NK-92 treated with Interleukin-12 subunit alpha and Interleukin-12 subunit beta, amount 100 ng/mL, for 24 hours (cell line): ENCODE results near the gene GTF2A1.
"Not testable (repeated sequence)": the region's sequence is repeated elsewhere in the genome, so short reads cannot be mapped to it uniquely, and the experiment has no call there.

Experiments
- DNase-seq: peaks from one replicate; lab custom pipeline; 2025; lab: John Stamatoyannopoulos, UW

GTF2A1 gene

DNA sequence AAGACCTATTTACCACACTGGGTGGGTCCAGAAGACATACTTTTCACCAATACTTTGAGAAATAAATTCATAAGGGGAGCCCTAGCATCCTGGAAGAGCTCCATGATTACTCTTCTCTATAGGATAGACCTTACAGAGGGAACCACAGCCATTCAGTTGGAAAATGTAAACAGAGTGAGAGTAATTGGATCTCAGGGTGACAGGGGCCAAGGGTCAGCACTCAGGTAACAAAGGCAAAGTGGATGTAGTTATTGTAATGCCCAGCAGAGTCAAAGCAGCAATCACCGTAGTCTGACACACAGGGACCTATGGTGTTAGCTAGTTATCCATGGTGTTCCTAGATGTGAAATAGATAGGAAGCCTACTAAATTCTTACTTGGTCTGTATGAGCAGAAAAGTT lies 10.8 kb upstream of the GTF2A1 start:
- DNase-seq = no peak

DNA sequence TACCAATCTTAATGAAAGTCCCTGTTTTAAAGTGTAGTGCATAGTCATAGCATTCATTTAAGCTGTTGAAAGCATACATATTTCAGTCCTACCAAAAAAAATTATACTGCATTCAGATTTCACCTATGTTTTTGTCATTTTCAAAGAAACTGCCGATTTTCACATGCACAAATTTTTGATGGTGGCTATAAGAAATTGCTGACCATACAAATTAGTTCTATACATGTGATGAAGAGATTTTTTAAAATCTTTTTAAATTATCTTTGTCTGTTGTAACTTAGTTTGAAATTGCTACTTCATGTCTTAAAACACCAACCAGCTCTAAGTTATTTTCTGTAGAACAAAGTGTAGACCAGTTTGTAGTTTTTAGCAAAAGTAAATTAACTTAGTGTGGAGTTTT lies 3.5 kb upstream of the GTF2A1 start:
- DNase-seq = no peak

DNA sequence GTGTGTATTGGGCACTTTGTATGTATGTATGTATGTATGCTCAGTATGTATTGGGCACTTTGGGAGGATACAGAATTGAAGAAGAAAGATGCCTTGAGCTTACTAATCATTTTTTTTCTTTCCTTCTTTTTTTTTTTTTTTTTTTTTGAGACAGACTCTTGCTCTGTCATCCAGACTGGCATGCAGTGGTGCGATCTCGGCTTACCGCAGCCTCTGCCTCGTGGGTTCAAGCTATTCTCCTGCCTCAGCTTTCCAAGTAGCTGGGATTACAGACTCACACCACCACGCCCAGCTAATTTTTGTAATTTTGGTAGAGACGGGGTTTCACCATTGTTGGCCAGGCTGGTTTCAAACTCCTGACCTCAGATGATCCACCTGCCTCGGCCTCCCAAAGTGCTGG lies 3.0 kb upstream of the GTF2A1 start:
- DNase-seq = not testable (repeated sequence)

DNA sequence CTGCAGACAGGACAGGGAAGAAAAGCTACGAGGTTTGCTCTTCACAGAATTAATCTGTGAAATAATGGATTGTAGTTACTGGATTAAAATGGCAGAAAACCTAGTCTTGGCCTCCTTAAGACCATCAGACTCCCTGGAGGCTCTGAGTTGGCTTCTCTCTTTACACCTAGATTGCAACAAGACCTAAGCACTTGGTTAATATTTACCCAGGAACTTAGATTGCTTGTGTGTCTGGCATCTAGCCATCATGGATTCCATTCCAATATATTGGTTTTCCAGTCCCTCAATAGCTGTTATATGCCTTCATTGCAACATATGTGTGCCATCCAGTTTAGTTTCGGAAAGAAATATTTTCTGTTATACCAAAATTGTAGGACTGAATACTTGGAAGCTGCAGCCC lies 1.9 kb upstream of the GTF2A1 start:
- DNase-seq = no peak

DNA sequence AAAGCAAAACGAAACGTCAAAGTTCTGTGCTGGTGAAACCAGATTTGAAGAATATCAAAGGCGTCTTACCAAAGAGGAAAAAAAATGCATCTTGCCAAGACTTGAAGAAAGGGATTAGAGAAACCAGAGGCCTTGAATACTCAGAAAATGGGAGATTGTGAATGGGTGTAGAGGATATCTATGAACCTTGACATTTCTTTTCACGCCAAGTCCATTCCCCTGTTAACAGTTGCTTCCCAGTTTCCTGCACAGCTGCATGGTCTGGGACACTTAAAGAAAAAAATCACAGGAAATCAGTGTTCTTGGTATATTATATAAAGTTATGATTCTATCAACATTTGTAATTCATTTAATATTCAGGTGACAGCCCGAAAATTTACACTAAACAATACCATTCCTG lies 1.4 kb upstream of the GTF2A1 start:
- DNase-seq = no peak

DNA sequence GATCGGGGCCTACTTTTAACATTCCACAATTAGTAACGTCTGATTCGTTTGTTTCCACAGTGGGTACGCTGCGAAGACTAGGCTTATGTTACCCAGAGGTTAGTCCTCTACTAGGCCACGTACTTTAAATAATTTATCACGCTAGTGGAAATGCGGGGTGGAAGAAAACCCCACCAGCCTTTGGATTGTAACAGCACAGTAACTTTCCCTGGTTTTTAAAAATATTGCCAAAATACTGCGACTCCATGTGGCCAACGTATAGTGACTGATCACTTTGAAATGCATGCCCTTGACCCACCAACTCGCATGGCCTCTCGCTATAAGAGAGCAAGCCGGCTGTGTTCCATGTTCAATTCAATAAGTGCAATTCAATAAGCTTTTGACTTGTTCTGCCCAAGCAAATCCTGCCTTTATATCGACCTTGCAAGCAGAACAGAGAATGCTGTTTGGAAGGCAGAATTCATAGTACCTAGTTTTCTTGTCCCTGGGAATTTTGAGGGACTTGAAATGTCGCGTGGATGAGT lies 882 bp upstream of the GTF2A1 start:
- no peak for DNase-seq

DNA sequence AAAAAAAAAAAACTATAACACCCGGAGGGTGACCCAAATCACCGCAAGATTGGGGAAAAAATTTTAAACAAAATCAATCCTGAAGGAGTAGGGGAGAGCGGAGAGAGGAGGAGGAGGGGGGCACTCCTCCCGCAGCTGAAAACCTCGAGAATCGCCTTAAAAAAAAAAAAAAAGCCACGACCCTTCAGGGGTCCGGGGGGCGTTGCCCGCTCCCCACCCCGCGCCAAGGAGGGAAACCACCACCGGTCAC lies 254 bp downstream of the GTF2A1 start:
- DNase-seq = no peak

DNA sequence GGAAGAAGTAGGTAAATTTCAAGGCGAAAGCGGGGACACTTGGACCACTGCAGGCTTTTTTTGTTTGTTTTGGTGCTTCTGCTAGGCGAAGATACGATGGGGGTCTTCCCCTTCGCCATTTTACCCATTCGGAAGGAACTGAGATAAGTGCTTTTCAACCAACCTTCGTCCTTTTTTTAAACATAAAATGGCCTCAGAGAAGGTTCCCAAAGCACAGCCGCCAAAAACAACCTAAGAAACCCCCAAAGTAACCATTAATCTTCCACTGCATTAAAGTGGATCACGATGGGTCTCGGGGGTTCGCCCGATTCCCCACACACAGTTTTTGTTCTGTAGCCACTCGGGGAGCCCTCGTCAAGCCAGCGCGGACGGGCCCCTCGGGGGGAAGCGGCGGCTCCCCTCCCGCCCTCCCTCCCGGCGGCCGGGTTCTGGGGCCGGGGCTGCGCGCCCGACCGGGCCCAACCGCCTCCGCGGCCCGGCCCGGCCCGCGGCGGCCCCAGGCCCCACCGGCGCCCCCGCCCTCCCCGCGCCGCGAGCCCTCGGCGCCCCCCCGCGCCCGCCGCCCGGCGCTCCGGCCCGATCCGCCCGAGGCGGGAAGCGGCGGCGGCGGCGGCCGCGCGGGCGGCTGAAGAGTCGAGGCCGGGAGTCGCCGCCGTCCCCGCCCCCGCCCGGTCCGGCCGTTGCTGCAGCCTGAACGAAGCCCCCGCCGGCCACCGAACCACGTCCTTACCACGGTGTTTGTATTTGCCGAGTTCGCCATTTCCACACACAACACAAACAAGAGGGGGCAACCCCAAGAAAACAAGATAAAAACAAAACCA lies 790 bp downstream of the GTF2A1 start:
- peak; percentile 29 for DNase-seq

DNA sequence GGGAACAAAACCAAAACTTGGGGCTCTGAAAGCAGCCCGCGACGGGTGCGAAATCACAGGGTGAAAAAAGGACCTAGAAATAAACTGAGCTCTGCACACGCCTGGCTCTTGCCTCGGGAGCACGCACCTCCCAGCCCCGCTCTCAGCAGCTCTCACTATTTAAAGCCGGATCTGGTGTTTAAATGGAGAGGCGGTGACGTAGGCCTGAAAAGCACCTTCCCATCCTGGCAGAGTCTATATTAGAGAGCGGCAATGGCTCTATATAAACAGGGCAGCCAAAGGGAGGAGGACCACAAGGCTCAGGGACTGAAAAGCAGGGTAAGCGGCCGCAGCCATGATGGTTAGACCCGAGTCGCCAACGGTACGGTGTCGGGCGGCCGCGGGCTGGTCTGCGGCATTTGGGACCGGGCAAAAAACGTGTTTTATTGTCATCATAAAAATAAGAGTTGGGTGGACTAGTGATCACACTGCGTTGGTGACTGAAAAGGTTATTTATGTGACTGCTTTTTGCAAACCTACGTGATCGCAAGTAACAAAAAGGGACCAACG lies 1.5 kb downstream of the GTF2A1 start:
- peak; percentile 79 for DNase-seq

DNA sequence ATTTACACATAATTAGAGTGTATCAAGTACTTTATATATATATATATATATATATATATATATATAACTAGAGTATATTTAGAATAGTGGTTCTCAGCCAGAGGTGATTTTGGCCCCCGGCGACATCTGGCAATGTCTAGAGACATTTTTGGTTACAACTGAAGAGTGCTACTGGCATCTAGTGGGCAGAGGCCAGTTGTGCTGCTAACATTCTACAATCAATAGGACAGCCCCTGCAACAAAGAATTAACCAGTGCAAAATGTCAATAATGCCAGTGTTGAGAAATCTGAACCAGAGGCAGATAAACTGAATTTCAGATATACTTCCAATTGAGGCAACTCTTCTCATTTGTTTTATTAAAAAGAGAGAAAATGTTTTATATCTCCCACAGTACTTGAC lies 8.9 kb downstream of the GTF2A1 start:
- DNase-seq = no peak

DNA sequence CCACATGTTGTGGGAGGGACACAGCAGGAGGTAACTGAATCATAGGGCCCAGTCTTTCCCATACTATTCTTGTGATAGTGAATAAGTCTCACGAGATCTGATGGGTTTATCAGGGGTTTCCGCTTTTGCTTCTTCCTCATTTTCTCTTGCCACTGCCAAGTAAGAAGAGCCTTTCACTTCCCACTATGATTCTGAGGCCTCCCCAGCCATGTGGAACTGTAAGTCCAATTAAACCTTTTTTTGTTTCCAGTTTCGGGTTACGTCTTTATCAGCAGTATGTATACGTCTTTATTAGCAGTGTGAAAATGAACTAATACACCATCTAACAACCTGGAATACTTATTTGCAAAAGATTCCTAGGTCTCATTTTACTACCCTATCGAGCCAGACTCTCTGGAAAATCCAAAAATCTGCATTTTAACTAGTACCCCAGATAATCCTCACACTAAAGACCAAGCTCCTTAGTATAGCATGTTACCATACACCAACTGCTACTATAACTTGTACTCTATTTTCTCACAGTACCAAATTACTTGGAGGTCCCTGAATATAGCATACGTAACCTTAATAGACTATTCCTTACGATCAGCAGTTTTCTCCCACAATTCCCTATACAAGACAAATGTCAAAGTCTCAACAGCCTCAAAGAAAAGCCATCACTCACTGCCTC lies 11.5 kb downstream of the GTF2A1 start:
- no peak for DNase-seq

DNA sequence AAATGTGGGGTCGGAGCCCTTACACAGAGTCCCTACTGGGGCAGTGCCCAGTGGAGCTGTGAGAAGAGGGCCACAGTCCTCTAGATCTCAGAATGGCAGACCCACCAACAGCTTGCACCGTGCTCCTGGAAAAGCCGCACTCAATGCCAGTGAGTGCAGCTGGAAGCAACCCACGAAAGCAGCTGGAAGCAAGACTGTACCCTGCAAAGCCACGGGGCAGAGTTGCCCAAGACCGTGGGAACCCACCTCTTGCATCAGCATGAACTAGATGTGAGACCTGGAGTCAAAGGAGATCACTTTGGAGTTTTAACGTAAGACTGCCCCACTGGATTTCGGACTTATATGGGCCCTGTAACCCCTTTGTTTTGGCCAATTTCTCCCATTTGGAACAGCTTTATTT lies 12.3 kb downstream of the GTF2A1 start:
- no peak for DNase-seq

DNA sequence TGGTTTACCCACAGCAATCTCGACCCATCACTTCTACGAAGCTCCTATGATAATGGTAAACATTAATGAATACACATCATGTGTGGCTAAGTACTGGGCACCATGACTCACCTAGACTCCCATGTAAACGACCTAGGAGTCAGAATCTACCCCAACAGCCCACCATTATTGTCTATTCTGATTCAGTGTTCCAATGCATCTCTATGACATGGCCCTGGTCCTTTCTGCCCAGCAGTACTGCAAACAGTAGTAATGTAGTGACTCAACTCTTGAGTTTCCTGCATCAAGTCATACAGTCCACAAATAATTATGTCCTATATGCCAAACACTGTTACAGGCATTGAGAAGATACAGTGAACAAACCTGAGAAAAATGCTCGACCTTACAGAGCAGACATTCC lies 14.6 kb downstream of the GTF2A1 start:
- DNase-seq = no peak

DNA sequence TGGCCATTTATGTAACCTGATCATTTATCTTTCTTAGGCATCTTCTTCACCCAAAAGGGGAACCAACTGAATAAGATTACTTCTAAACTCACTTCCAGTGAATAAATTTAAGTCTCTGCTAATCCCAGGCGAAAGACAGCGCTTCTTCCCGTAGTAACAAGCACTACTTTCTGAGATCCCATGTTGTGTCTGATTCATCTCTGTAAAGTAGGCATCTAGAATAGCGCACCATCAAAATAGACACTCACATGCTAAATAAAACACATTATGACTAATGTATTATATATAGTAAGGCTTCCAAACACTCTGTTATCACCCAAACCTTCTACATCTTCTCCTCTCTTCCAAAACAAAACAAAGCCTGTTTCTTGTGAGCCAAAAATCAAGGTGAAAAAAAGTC lies 15.1 kb downstream of the GTF2A1 start:
- no peak for DNase-seq

DNA sequence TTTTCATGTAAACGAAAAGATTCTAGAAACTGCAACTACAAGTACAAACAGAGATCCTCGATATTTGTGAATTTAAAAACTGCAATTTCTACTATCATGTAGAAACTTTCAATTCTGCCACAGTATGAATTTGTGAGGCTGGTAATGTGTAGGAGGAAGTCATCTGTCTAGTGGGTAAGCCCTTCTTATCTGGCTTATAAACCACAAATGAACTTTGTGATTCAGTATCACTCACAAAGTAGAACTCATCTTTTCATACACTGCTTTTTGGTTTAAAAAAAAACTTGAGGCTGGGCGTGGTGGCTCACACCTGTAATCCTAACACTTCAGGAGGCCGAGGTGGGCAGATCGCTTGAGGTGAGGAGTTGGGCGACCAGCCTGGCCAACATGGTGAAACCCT lies 20.7 kb downstream of the GTF2A1 start:
- DNase-seq = no peak

DNA sequence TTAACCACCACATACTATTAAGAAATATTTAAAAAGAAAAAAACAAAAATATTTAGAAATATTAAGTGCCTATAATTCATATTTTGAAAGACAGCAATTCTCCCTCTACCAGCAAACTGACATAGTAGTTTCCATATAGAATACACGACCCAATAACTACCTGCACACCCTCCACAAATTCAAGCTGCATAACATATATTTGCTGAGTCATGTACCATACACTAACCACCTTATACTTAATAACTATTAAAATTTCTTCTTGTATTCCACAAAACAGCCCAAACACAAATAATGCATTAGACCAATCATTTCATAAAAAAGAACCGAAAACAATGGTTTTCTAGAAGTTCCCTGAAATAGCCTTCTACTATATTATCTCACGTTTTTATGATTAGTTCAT lies 21.7 kb downstream of the GTF2A1 start:
- DNase-seq = no peak

DNA sequence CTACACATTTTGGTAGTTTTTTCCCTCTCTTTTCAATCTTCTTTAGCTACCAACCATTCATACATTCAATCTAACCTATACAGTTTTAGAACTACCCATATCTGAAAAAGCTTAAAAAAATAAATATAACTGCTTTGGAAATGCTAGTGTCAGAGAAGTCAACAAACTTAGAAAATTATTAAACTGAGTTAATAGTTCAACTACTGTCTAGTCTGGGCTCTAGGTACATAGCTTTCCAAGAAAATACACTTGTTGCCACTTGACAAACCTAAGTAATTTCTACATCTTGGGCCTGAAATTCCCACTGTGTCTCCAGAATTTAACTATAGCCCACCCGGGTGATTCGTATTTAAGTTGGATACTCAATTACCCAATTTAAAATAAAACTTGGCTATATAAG lies 22.1 kb downstream of the GTF2A1 start:
- DNase-seq = no peak

DNA sequence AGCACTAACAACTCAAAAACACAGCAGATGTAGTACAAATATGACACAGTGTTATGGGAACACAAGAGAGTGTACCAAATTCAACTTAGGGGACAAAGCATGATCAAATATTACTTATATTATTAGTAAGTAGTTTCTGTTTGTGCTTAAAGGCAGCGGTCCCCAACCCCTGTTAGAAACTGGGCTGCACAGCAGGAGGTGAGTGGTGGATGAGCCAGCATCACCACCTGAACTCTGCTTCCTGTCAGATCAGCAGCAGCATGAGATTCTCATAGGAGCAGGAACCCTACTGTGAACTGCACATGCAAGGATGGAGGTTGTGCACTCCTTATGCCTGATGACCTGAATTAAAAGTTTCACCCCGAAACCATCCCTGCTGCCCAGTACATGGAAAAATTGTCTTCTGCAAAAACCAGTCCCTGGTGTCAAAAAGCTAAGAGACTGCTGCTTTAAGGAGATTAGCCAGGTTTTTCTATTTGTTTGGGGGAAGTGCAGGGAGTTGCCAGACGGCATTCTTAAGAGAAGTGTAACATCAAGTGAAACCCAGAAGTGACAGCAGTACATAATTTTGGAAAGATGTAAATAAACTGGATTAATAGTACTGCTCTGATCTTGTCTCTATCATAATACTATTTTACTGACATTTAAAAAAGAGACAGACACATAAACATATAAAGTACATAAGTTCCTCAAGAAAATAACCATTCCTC lies 26.7 kb downstream of the GTF2A1 start:
- DNase-seq = no peak

DNA sequence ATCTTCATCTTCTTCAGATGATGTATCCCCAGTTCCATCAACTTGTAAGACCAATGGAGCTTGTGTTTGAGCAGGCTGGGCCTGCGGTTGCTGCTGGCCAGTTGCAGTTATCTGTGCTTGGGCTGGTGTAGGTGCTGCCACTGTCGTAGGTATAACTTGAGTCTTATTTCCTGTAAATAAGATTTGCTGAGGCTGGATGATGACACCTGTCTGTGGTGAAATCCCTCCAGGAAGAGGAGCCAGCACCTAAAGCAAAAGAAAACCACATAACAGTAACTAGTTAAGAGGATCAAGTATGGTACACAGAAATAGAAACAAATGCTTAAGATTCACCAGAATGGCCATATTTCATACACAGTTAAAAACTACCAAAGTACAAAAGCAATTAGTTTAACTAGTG lies 28.2 kb downstream of the GTF2A1 start:
- DNase-seq = no peak

DNA sequence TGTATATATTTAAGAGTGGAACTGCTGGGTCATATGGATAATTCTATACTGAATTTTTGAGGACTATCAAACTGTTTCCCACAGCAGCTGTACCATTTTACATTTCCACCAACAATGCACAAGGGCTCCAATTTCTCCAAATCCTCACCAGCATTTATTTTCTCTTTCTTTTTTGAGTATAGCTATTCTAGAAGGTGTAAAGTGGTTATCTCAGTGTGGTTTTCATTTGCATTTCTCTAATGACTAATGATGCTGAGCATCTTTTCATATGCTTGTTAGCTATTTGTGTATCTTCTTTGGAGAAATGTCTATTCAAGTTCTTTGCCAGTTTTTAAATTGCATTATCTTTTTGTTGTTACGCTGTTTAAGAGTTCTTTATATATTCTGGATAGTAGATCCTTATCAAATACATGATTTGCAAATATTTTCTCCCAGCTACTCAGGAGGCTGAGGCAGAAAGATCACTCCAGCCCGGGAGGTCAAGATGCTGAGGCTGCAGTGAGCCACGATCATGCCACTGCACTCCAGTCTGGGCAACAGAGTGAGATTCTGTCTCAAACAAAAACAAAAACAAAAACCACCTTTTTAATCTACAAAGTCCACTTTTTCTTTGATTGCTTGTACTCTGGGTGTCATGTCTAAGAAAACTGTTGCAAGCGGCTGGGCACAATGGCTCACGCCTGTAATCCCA lies 32.8 kb downstream of the GTF2A1 start:
- no peak for DNase-seq

DNA sequence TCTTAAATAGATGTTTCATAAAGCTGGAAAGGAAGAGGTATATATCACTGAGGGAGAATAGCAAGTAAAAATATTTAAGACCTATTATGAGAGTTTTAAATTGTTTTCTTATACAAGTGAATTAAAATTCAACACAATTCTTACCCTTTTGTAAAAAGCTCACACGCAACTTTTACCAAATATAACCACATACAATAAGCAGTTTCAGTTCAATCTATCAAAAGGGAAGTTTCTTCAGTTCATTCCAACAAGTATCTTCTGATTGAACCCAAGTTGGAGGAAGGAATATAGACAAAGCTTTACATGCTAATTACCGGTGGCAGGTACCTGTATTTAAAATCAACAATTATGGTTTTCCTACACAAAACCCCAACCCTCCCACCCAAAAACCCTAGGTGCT lies 41.1 kb downstream of the GTF2A1 start:
- no peak for DNase-seq

DNA sequence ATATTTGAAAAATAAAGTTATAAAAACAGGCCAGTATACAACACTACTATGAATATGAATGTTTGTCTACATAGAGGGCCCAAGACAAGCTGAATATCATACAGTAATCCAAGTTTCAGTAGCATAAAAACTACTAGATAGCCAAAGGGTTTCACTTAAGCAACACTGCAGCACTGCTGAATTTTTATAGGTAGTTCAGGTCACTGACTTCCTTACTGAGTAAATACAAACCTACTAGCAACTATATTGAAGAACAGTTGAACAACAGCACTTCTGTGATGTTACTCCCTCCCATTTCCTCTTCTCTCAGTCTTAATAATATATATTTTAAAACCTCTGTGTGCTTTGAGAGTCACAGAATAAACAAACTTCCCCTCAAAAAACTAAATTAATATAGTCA lies 42.7 kb downstream of the GTF2A1 start:
- DNase-seq = no peak
